SK-N-SH treated with all-trans-retinoic acid at 6 μM for 48 hours (cell line): Measurements from ENCODE around the gene FOXS1.

Experiments
- ESRRG ChIP-seq: fragments of 250-450 bp; sonication (Bioruptor Pico); IDR thresholded peaks from 2 replicates; pipeline ENCODE4 v1.6.1; 2021; ENCODE audit warnings: mild to moderate bottlenecking
- RARB ChIP-seq: fragments of 250-450 bp; sonication (Bioruptor Pico); IDR thresholded peaks from 2 replicates; pipeline ENCODE4 v1.8.0; 2021; ENCODE audit warnings: mild to moderate bottlenecking, moderate library complexity
- TOX ChIP-seq: fragments of 250-450 bp; sonication (Bioruptor Pico); IDR thresholded peaks from 2 replicates; pipeline ENCODE4 v1.8.0; 2021; ENCODE audit warnings: mild to moderate bottlenecking, moderate library complexity, borderline replicate concordance
- TSHZ2 ChIP-seq: fragments of 250-450 bp; sonication (Bioruptor Pico); IDR thresholded peaks from 2 replicates; pipeline ENCODE4 v1.5.0; 2020; ENCODE audit warnings: mild to moderate bottlenecking, moderate library complexity
- TF ChIP-seq, protein P1 (sequence below): fragments of 250-450 bp; sonication (Bioruptor Pico); IDR thresholded peaks from 2 replicates; pipeline ENCODE4 v1.5.1; 2021; ENCODE audit warnings: mild to moderate bottlenecking, moderate library complexity

DNA sequence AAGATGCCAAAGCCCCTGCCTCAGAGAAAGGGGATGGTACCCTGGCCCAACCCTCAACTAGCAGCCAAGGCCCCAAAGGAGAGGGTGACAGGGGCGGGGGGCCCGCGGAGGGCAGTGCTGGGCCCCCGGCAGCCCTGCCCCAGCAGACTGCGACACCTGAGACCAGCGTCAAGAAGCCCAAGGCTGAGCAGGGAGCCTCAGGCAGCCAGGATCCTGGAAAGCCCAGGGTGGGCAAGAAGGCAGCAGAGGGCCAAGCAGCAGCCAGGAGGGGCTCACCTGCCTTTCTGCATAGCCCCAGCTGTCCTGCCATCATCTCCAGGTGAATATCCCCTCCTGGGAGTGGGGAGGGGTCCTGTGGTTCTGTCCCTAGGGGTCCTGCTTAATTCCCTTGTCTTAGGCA, 25.2 kb downstream of the FOXS1 start:
- TF ChIP-seq, protein P1, sequence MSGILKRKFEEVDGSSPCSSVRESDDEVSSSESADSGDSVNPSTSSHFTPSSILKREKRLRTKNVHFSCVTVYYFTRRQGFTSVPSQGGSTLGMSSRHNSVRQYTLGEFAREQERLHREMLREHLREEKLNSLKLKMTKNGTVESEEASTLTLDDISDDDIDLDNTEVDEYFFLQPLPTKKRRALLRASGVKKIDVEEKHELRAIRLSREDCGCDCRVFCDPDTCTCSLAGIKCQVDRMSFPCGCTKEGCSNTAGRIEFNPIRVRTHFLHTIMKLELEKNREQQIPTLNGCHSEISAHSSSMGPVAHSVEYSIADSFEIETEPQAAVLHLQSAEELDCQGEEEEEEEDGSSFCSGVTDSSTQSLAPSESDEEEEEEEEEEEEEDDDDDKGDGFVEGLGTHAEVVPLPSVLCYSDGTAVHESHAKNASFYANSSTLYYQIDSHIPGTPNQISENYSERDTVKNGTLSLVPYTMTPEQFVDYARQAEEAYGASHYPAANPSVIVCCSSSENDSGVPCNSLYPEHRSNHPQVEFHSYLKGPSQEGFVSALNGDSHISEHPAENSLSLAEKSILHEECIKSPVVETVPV (CRISPR knock-in tag): no peak
- TF ChIP-seq TOX (CRISPR knock-in tag) (no peak), ESRRG (CRISPR knock-in tag) (no peak), TSHZ2 (CRISPR knock-in tag) (no peak), RARB (no peak)
